Fibroblast of mammary gland (primary cell): Measurements from ENCODE around the gene CLDND1.

Experiments used
- DNase-seq: peaks from one replicate; pipeline ENCODE4 v3.0.0-alpha.2; 2010; ENCODE audit warnings: low read depth
- H3K4me3 ChIP-seq: 2 replicates; pipeline ENCODE4 v1.5.1; 2011; ENCODE audit warnings: low read depth, mild to moderate bottlenecking, low read length, moderate library complexity; ENCODE audit not compliant: control insufficient read depth
- CTCF ChIP-seq: conservative IDR thresholded peaks from 2 replicates; pipeline ENCODE4 v1.5.1; 2011; ENCODE audit warnings: low read depth, low read length, inconsistent platforms; ENCODE audit not compliant: control insufficient read depth, insufficient read depth

The CLDND1 gene

GRCh38 chr3:98482717-98483482 is 39.8 kb downstream of the CLDND1 start:
- no peak overlapping the region for H3K4me3 ChIP-seq
- TF ChIP-seq CTCF = no peak

More at GRCh38 chr3:98482717-98483482, 39.8 kb downstream of the CLDND1 start:
- no peak for DNase-seq
